Activated naive CD4-positive, alpha-beta T cell treated with anti-CD3 and anti-CD28 coated beads, Interleukin-2, amount 10 ng/mL, durations not matched to agents 7 days and 5 days (primary cell): ENCODE data around the gene NDOR1.

Source experiments
- CTCF ChIA-PET: fragments of 350-600 bp; sonication (Branson Sonifier 250); formaldehyde crosslinking; loops from one replicate; lab custom pipeline; 2021; ENCODE audit warnings: antibody characterized with exemption; lab: Charles Lee
- DNase-seq: peaks from one replicate; pipeline ENCODE4 v3.0.0-alpha.2; 2020
- H3K27ac Mint-ChIP-seq: one replicate; pipeline ENCODE4 v1.8.0; 2021; ENCODE audit warnings: mild to moderate bottlenecking, moderate library complexity, mixed read lengths
- H3K27me3 Mint-ChIP-seq: one replicate; pipeline ENCODE4 v1.8.0; 2021; ENCODE audit warnings: mild to moderate bottlenecking, mixed read lengths
- H3K36me3 Mint-ChIP-seq: one replicate; pipeline ENCODE4 v1.8.0; 2021; ENCODE audit warnings: mixed read lengths
- H3K4me1 Mint-ChIP-seq: one replicate; pipeline ENCODE4 v1.8.0; 2021; ENCODE audit warnings: mixed read lengths
- H3K4me3 Mint-ChIP-seq: one replicate; pipeline ENCODE4 v1.8.0; 2021; ENCODE audit warnings: mild to moderate bottlenecking, moderate library complexity, mixed read lengths
- H3K9me3 Mint-ChIP-seq: one replicate; pipeline ENCODE4 v1.8.0; 2021; ENCODE audit warnings: mixed read lengths

Gene NDOR1

GRCh38 chr9:137228506-137228967, 23.0 kb downstream of the NDOR1 start:
- H3K36me3 Mint-ChIP-seq, result no peaks in the 10 kb centered on the region
- no peaks in the 10 kb centered on the region for H3K9me3 Mint-ChIP-seq
- peaks cover 28% of the 10 kb centered on the region for H3K27me3 Mint-ChIP-seq
- no peak overlapping the region for H3K27ac Mint-ChIP-seq
- peaks cover 20% of the 10 kb centered on the region for H3K4me1 Mint-ChIP-seq
- CTCF ChIA-PET, result interaction anchor here (2.2 to 6.1 kb wide), 3 partner anchors 8 to 133 kb away, joined by 10 to 45 read pairs (median 21); partner anchors contain the start of genes ANAPC2 and SSNA1
- H3K4me3 Mint-ChIP-seq, result no peak overlapping the region
- no peak for DNase-seq

- no peaks in the 10 kb centered on the region for H3K9me3 Mint-ChIP-seq
- CTCF ChIA-PET, result interaction anchor here (0.6 to 0.8 kb wide), 2 partner anchors 100 to 168 kb away, joined by 3 read pairs; no protein-coding TSS in a partner anchor
- no peak for DNase-seq
- peaks cover 28% of the 10 kb centered on the region for H3K27me3 Mint-ChIP-seq
- no peak overlapping the region for H3K4me3 Mint-ChIP-seq
- H3K4me1 Mint-ChIP-seq, result peaks cover 16% of the 10 kb centered on the region
- H3K27ac Mint-ChIP-seq, result no peak overlapping the region
- no peaks in the 10 kb centered on the region for H3K36me3 Mint-ChIP-seq
Observed at GRCh38 chr9:137228968-137229896, 23.7 kb downstream of the NDOR1 start.

GRCh38 chr9:137229903-137230704, 24.6 kb downstream of the NDOR1 start:
- Mint-ChIP-seq H3K9me3 (no peaks in the 10 kb centered on the region), H3K4me1 (peaks cover 12% of the 10 kb centered on the region), H3K27ac (no peak overlapping the region), H3K36me3 (no peaks in the 10 kb centered on the region), H3K4me3 (no peak overlapping the region), H3K27me3 (peaks cover 34% of the 10 kb centered on the region)
- CTCF ChIA-PET, result interaction anchor here (0.6 to 0.8 kb wide), 3 partner anchors 39 to 169 kb away, joined by 3 read pairs; no protein-coding TSS in a partner anchor
- DNase-seq, result no peak

GRCh38 chr9:137230705-137231371, 25.3 kb downstream of the NDOR1 start, which contains the start of gene SLC34A3:
TSS of gene SLC34A3 (plus strand) at chr9:137230901. CDS start at chr9:137231703, 802 bp downstream.
- CTCF ChIA-PET, result interaction anchor here (0.6 kb wide), 1 partner anchor 40 kb away, joined by 3 read pairs; no protein-coding TSS in a partner anchor
- H3K4me1 Mint-ChIP-seq, result peaks cover 8% of the 10 kb centered on the region
- no peak for DNase-seq
- peaks cover 38% of the 10 kb centered on the region for H3K27me3 Mint-ChIP-seq
- no peak within 1 kb of the TSS for H3K27ac Mint-ChIP-seq
- no peaks in the 10 kb centered on the region for H3K36me3 Mint-ChIP-seq
- H3K9me3 Mint-ChIP-seq, result no peaks in the 10 kb centered on the region
- H3K4me3 Mint-ChIP-seq, result no peak within 1 kb of the TSS

- CTCF ChIA-PET, result no interaction called here
- H3K27me3 Mint-ChIP-seq, result peaks cover 38% of the 10 kb centered on the region
Observed at GRCh38 chr9:137231372-137232039, 26.0 kb downstream of the NDOR1 start.

GRCh38 chr9:137232101-137232500, 26.6 kb downstream of the NDOR1 start:
- Mint-ChIP-seq H3K9me3 (no peaks in the 10 kb centered on the region), H3K4me3 (no peak overlapping the region), H3K4me1 (peaks cover 6% of the 10 kb centered on the region), H3K27ac (no peak overlapping the region), H3K27me3 (peaks cover 38% of the 10 kb centered on the region), H3K36me3 (no peaks in the 10 kb centered on the region)
- CTCF ChIA-PET, result no interaction called here
- DNase-seq, result no peak

More at GRCh38 chr9:137231372-137232039, 26.0 kb downstream of the NDOR1 start:
- Mint-ChIP-seq H3K36me3 (no peaks in the 10 kb centered on the region), H3K4me1 (peaks cover 5% of the 10 kb centered on the region), H3K9me3 (no peaks in the 10 kb centered on the region), H3K4me3 (no peak overlapping the region), H3K27ac (no peak overlapping the region)
- DNase-seq, result no peak

GRCh38 chr9:137232510-137232909, 27.0 kb downstream of the NDOR1 start:
- H3K27me3 Mint-ChIP-seq, result peaks cover 36% of the 10 kb centered on the region
- no peak for DNase-seq
- no peaks in the 10 kb centered on the region for H3K36me3 Mint-ChIP-seq
- H3K4me1 Mint-ChIP-seq, result peaks cover 6% of the 10 kb centered on the region
- no peak overlapping the region for H3K27ac Mint-ChIP-seq
- no peak overlapping the region for H3K4me3 Mint-ChIP-seq
- CTCF ChIA-PET, result no interaction called here
- H3K9me3 Mint-ChIP-seq, result no peaks in the 10 kb centered on the region

GRCh38 chr9:137233143-137233980, 27.9 kb downstream of the NDOR1 start:
- CTCF ChIA-PET, result no interaction called here
- no peaks in the 10 kb centered on the region for H3K36me3 Mint-ChIP-seq

GRCh38 chr9:137234055-137234697, 28.7 kb downstream of the NDOR1 start:
- CTCF ChIA-PET, result no interaction called here
- H3K4me3 Mint-ChIP-seq, result no peak overlapping the region
- no peak overlapping the region for H3K27ac Mint-ChIP-seq
- H3K36me3 Mint-ChIP-seq, result no peaks in the 10 kb centered on the region
- peaks cover 13% of the 10 kb centered on the region for H3K4me1 Mint-ChIP-seq
- H3K9me3 Mint-ChIP-seq, result no peaks in the 10 kb centered on the region
- H3K27me3 Mint-ChIP-seq, result peaks cover 26% of the 10 kb centered on the region
- DNase-seq, result no peak

More at GRCh38 chr9:137233143-137233980, 27.9 kb downstream of the NDOR1 start:
- H3K9me3 Mint-ChIP-seq, result no peaks in the 10 kb centered on the region
- H3K27ac Mint-ChIP-seq, result no peak overlapping the region
- no peak for DNase-seq
- peaks cover 33% of the 10 kb centered on the region for H3K27me3 Mint-ChIP-seq
- peaks cover 7% of the 10 kb centered on the region for H3K4me1 Mint-ChIP-seq
- no peak overlapping the region for H3K4me3 Mint-ChIP-seq

- CTCF ChIA-PET, result interaction anchor here (0.8 kb wide), 1 partner anchor 15 kb away, joined by 4 read pairs; no protein-coding TSS in a partner anchor
- Mint-ChIP-seq H3K9me3 (no peaks in the 10 kb centered on the region), H3K27me3 (peaks cover 22% of the 10 kb centered on the region), H3K27ac (no peak overlapping the region), H3K4me1 (peaks cover 19% of the 10 kb centered on the region), H3K36me3 (no peaks in the 10 kb centered on the region), H3K4me3 (no peak overlapping the region)
- no peak for DNase-seq
Observed at GRCh38 chr9:137234758-137235423, 29.4 kb downstream of the NDOR1 start.

- peaks cover 18% of the 10 kb centered on the region for H3K27me3 Mint-ChIP-seq
Observed at GRCh38 chr9:137235424-137236237, 30.1 kb downstream of the NDOR1 start.

More at GRCh38 chr9:137235424-137236237, 30.1 kb downstream of the NDOR1 start:
- H3K4me1 Mint-ChIP-seq, result peaks cover 19% of the 10 kb centered on the region
- H3K9me3 Mint-ChIP-seq, result no peaks in the 10 kb centered on the region
- no peak for DNase-seq
- no peaks in the 10 kb centered on the region for H3K36me3 Mint-ChIP-seq
- CTCF ChIA-PET, result interaction anchor here (0.8 to 2.5 kb wide), 13 partner anchors 10 to 188 kb away, joined by 3 to 45 read pairs (median 6); partner anchors contain the start of genes CYSRT1, DPP7, RNF224 and SAPCD2
- no peak overlapping the region for H3K27ac Mint-ChIP-seq
- no peak overlapping the region for H3K4me3 Mint-ChIP-seq
